DOHH2 (cell line): ENCODE measurements around the gene JCHAIN.
A peak's percentile ranks its signal among the peaks of the same experiment; 100 is the strongest.

ENCODE experiments used
- H3F3A ChIP-seq: fragments of 200-600 bp; sonication (generic), shearing (Covaris generic); 2 replicates; pipeline ENCODE4 v1.6.0; 2016; ENCODE audit warnings: antibody characterized with exemption, mild to moderate bottlenecking; ENCODE audit not compliant: control insufficient read depth, insufficient read depth
- H3K27ac ChIP-seq: fragments of 200-600 bp; sonication (generic); 2 replicates; pipeline ENCODE4 v1.5.1; 2014; ENCODE audit warnings: low read depth, mild to moderate bottlenecking, low read length, moderate library complexity
- H3K27me3 ChIP-seq: fragments of 200-600 bp; sonication (generic); 2 replicates; pipeline ENCODE4 v1.6.1; 2014; ENCODE audit warnings: mild to moderate bottlenecking, low read length, mixed read lengths; ENCODE audit not compliant: control insufficient read depth
- H3K36me3 ChIP-seq: fragments of 200-600 bp; sonication (generic); 2 replicates; pipeline ENCODE4 v1.6.1; 2014; ENCODE audit warnings: mild to moderate bottlenecking, low read length, moderate library complexity, mixed read lengths; ENCODE audit not compliant: control insufficient read depth
- H3K4me1 ChIP-seq: fragments of 200-600 bp; sonication (generic); 2 replicates; pipeline ENCODE4 v1.6.1; 2014; ENCODE audit warnings: mild to moderate bottlenecking, low read length, mixed read lengths; ENCODE audit not compliant: control insufficient read depth
- H3K4me2 ChIP-seq: fragments of 200-600 bp; sonication (generic); 2 replicates; pipeline ENCODE4 v1.6.0; 2014; ENCODE audit warnings: mild to moderate bottlenecking, low read length, moderate library complexity
- H3K4me3 ChIP-seq: fragments of 200-600 bp; sonication (generic); 2 replicates; pipeline ENCODE4 v1.5.1; 2014; ENCODE audit warnings: mild to moderate bottlenecking, low read length, mixed read lengths
- H3K79me2 ChIP-seq: fragments of 200-600 bp; sonication (generic); 2 replicates; pipeline ENCODE4 v1.6.1; 2014; ENCODE audit warnings: mild to moderate bottlenecking, low read length, mixed read lengths; ENCODE audit not compliant: control insufficient read depth
- H3K9me2 ChIP-seq: fragments of 200-600 bp; sonication (generic); replicated peaks from 2 replicates; pipeline ENCODE4 v1.6.1; 2014; ENCODE audit warnings: mild to moderate bottlenecking, low read length, mixed read lengths; ENCODE audit not compliant: control insufficient read depth
- H3K9me3 ChIP-seq: fragments of 200-600 bp; sonication (generic); 2 replicates; pipeline ENCODE4 v1.6.1; 2014; ENCODE audit warnings: antibody characterized with exemption, low read length, mixed read lengths; ENCODE audit not compliant: control insufficient read depth, insufficient read depth
- H4K20me1 ChIP-seq: fragments of 200-600 bp; sonication (generic); 2 replicates; pipeline ENCODE4 v1.6.0; 2014; ENCODE audit warnings: low read depth, mild to moderate bottlenecking, antibody characterized with exemption, low read length, moderate library complexity; ENCODE audit not compliant: control insufficient read depth, insufficient read depth
- CTCF ChIP-seq: fragments of 200-600 bp; sonication (generic); IDR thresholded peaks from one replicate; pipeline ENCODE4 v1.5.1; 2014; ENCODE audit warnings: antibody characterized with exemption, mild to moderate bottlenecking, low read depth, low read length; ENCODE audit not compliant: poor library complexity, severe bottlenecking
- EZH2phosphoT487 ChIP-seq: fragments of 200-600 bp; sonication (generic); IDR thresholded peaks from 2 replicates; pipeline ENCODE4 v1.6.1; 2017; ENCODE audit warnings: borderline replicate concordance, mild to moderate bottlenecking, antibody characterized with exemption, low read length, moderate library complexity, mixed read lengths

The JCHAIN gene

GRCh38 chr4:70629469-70630090 is 36.7 kb downstream of the JCHAIN start:
- Histone ChIP-seq H3K9me2 (no peaks in the 10 kb centered on the region), H3K4me3 (0 out of 2 replicates have a peak overlapping the region, but pooled peaks have one; percentile 3), H3K27me3 (no peaks in the 10 kb centered on the region), H3F3A (0 out of 2 replicates have a peak, but pooled peaks cover 2% of the 10 kb centered on the region), H3K4me1 (peaks cover 28% of the 10 kb centered on the region), H3K36me3 (no peaks in the 10 kb centered on the region), H4K20me1 (no peaks in the 10 kb centered on the region), H3K9me3 (no peaks in the 10 kb centered on the region), H3K27ac (no peak overlapping the region), H3K4me2 (peak overlapping the region; percentile 36), H3K79me2 (no peaks in the 10 kb centered on the region)
- TF ChIP-seq EZH2phosphoT487: no peak
- TF ChIP-seq CTCF: no peak

GRCh38 chr4:70628444-70628843 is 37.9 kb downstream of the JCHAIN start, which contains the start of gene ENAM:
Gene ENAM, plus strand, starts transcription at chr4:70628744. Its CDS starts 757 bp downstream, at chr4:70629501.
- no peaks in the 10 kb centered on the region for H3K36me3 ChIP-seq
- H3K9me2 ChIP-seq: no peaks in the 10 kb centered on the region
- 0 out of 2 replicates have a peak, but pooled peaks cover 8% of the 10 kb centered on the region for H3F3A ChIP-seq
- peak within 1 kb of the TSS; percentile 36 for H3K4me2 ChIP-seq
- no peaks in the 10 kb centered on the region for H3K79me2 ChIP-seq
- no peaks in the 10 kb centered on the region for H3K27me3 ChIP-seq
- no peaks in the 10 kb centered on the region for H3K9me3 ChIP-seq
- peaks cover 28% of the 10 kb centered on the region for H3K4me1 ChIP-seq
- no peak for TF ChIP-seq EZH2phosphoT487
- TF ChIP-seq CTCF: no peak
- H4K20me1 ChIP-seq: no peaks in the 10 kb centered on the region
- no peak within 1 kb of the TSS for H3K27ac ChIP-seq
- H3K4me3 ChIP-seq: 0 out of 2 replicates have a peak within 1 kb of the TSS, but pooled peaks have one; percentile 3

- Histone ChIP-seq H3K27ac (no peak overlapping the region), H3K4me3 (no peak overlapping the region), H3K9me2 (no peaks in the 10 kb centered on the region), H3F3A (peaks cover 10% of the 10 kb centered on the region), H3K36me3 (no peaks in the 10 kb centered on the region), H3K79me2 (no peaks in the 10 kb centered on the region), H4K20me1 (no peaks in the 10 kb centered on the region), H3K27me3 (no peaks in the 10 kb centered on the region), H3K4me2 (no peak overlapping the region), H3K9me3 (no peaks in the 10 kb centered on the region), H3K4me1 (peaks cover 28% of the 10 kb centered on the region)
- no peak for TF ChIP-seq EZH2phosphoT487
- no peak for TF ChIP-seq CTCF
These were observed 38.7 kb downstream of the JCHAIN start for GRCh38 chr4:70627620-70628019.
